OCI-LY1 (cell line): ENCODE measurements around the gene PCP4L1.
"Not testable (repeated sequence)": the region's sequence is repeated elsewhere in the genome, so short reads cannot be mapped to it uniquely, and the experiment has no call there.

Experiments used
- EZH2 ChIP-seq: fragments of 200-600 bp; sonication (generic), shearing (Covaris generic); IDR thresholded peaks from 2 replicates; pipeline ENCODE4 v1.8.0; 2017; ENCODE audit warnings: borderline replicate concordance, mixed run types, mild to moderate bottlenecking, antibody characterized with exemption, low read length, moderate library complexity, mixed read lengths
- TF ChIP-seq, protein P1 (sequence below): fragments of 200-600 bp; sonication (generic), shearing (Covaris generic); IDR thresholded peaks from 2 replicates; pipeline ENCODE4 v1.5.1; 2017; ENCODE audit warnings: mild to moderate bottlenecking, antibody characterized with exemption, low read length, moderate library complexity, mixed read lengths

DNA sequence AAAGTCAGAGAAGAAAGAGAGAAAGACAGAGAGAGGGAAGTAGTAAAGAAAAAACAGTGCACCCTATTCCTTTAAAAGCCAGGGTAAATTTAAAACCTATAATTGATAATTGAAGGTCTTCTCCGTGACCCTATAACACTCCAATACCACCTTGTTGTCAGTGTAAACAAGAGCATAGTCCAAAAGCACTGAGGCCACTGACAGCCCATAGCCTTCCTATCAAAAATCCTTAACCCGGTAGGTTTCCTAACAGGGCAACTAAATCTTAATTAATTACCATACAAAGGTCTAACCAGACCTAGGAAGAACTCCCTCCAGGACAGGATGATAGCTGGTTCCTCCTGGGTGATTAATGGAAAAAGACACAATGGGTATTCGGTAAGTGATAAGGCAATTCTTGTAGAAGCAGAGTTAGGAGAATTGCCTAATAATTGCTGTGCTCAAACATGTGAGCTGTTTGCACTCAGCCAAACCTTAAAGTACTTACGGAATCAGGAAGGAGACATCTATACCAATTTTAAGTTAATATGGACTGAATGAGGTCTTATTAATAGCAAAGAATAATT lies 2.5 kb upstream of the PCP4L1 start:
- TF ChIP-seq, protein P1, sequence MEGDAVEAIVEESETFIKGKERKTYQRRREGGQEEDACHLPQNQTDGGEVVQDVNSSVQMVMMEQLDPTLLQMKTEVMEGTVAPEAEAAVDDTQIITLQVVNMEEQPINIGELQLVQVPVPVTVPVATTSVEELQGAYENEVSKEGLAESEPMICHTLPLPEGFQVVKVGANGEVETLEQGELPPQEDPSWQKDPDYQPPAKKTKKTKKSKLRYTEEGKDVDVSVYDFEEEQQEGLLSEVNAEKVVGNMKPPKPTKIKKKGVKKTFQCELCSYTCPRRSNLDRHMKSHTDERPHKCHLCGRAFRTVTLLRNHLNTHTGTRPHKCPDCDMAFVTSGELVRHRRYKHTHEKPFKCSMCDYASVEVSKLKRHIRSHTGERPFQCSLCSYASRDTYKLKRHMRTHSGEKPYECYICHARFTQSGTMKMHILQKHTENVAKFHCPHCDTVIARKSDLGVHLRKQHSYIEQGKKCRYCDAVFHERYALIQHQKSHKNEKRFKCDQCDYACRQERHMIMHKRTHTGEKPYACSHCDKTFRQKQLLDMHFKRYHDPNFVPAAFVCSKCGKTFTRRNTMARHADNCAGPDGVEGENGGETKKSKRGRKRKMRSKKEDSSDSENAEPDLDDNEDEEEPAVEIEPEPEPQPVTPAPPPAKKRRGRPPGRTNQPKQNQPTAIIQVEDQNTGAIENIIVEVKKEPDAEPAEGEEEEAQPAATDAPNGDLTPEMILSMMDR = not testable (repeated sequence)
- not testable (repeated sequence) for TF ChIP-seq EZH2
